Measurements from ENCODE around the gene GP1BB.

GP1BB gene

DNA sequence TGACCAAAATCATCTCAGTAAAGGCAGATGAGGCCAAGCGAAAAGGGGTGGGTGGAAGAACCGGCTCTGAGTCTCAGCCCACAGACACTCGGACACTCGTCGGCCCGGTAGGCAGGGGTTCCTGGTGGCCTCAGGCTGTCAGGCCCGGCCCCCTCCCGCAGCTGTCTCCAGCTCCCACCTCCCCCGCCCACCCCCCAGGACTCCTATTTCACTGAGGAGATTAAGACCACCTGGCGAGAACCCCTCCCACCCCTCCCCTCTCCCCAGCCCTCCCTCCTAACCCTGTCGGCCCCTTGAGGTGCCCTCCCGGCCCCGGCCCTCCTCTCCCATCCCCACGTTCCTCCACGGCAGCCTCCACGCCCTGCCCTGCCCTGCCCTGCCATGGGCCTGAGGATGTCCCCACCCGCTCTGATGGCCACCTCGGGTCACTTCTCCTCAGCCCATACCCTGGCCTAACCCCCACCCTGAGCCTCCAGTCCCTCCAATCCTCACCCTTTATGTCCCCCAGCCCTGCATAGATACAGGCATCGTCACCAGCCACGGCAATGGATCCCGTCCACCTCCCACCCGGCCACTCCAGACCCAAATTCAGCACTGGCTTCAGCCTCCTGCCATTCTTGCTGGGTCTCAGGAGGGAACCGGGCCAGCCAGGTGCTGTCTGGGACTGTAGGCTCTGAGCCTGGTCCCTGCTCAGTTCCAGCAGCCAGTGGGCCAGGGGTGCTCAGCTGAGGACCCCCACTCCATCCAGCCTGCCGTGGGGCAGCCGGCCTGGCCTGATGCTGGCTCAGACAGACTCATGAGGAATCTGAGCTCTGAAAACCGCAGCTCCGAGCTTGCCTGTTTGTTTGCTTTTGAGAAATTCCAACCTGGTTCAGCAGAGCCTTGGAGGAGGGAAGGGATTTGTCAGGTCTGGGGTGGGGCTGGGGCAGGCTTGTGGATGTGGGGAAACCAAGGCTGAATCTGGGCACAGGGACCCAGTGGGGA lies 27.5 kb downstream of the GP1BB start:
- Histone ChIP-seq H3K4me3 (no peak overlapping the region), H3K27ac (no peak overlapping the region), H3K9me3 (no peaks in the 10 kb centered on the region), H3K27me3 (peaks cover 0 to 63% of the 10 kb centered on the region in 2 donors), H3K36me3 (no peaks in the 10 kb centered on the region), H3K4me1 (peaks cover 0 to 10% (median 7%) of the 10 kb centered on the region in 4 donors)
- TF ChIP-seq, protein P1, sequence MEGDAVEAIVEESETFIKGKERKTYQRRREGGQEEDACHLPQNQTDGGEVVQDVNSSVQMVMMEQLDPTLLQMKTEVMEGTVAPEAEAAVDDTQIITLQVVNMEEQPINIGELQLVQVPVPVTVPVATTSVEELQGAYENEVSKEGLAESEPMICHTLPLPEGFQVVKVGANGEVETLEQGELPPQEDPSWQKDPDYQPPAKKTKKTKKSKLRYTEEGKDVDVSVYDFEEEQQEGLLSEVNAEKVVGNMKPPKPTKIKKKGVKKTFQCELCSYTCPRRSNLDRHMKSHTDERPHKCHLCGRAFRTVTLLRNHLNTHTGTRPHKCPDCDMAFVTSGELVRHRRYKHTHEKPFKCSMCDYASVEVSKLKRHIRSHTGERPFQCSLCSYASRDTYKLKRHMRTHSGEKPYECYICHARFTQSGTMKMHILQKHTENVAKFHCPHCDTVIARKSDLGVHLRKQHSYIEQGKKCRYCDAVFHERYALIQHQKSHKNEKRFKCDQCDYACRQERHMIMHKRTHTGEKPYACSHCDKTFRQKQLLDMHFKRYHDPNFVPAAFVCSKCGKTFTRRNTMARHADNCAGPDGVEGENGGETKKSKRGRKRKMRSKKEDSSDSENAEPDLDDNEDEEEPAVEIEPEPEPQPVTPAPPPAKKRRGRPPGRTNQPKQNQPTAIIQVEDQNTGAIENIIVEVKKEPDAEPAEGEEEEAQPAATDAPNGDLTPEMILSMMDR (IDR thresholded peaks at IDR 0.05): no peak
- no peak for DNase-seq
- intact Hi-C loops (cut with DNase I; ENCODE audit: low total_unique reads): no loop called here

DNA sequence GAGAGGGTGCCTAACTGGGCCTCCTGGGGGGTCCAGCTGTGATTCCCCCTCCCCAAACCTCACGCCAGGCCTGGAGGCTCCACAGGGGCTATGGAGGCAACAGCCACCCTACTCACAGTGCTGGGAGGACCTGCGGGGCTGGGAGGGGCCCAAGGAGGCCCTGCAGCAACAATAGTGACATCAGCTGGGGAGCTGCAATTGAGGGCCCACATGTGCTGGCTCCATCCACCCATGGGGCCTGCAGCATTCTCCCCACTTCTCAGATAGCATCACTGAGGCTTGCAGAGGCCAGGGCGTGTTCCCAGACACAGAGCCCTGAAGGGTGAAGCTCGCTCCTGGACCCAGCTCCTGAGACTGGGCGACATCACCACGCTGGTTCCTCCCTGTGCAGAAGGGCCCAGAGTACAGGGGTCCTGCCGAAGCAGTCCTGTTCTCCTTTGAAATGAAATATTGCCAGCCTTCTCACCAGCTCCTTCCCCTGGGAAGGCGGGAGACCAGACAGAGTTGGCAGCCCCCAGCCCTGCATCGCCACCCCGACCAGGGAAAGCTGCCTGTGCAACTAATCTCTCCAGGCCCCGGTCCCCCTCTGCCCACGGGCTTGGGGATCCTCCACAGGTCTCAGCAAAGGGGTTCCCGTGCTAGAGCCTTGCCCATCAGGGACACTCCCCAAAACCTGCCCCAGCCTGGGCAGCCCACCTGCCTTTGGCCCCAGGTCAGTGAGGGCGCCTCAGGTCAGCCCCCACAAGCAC lies 28.3 kb downstream of the GP1BB start:
- TF ChIP-seq, protein P1 (IDR thresholded peaks at IDR 0.05): no peak
- no peak for DNase-seq
- intact Hi-C loops (cut with DNase I; ENCODE audit: low total_unique reads): no loop called here
- Histone ChIP-seq H3K36me3 (no peaks in the 10 kb centered on the region), H3K4me3 (no peak overlapping the region), H3K27me3 (peaks cover 3 to 72% of the 10 kb centered on the region in 2 donors), H3K4me1 (peaks cover 0 to 19% (median 16%) of the 10 kb centered on the region in 4 donors), H3K9me3 (no peaks in the 10 kb centered on the region), H3K27ac (no peak overlapping the region)

DNA sequence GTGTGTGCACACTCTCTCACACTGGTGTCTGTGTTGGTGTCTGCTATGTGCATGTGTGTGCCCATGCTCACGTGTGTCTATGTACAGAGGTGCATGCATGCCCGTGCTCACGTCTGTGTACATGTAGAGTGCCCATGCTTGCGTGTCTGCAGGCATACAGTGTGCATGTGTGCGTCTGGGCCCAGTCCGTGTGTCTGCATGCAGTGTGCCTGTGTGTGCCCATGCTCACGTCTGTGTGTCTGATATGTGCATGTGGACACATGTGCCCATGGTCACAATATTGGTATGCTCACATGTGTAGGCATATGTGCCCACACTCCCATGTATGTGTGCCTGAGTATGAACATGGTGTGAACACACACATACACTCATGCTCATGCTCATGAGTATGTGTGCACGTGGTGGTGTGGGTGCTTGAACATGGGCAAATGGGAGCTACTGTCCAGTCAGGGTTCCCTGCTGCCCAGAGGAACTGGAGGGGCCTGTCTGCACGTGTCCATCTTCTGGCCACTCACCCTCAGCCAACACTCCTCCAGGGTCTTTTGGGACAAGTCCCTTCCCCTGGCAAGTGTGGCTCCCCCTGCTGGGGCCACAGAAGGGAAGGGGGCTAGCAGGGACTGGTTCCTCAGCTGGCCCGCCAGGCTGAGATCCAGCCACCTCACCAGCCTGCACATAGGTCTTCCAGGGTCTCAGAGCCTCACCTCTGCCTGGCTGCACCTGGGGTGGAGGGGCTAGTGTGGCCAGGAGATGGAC lies 29.9 kb downstream of the GP1BB start:
- no peak overlapping the region for H3K27ac ChIP-seq
- no peak overlapping the region for H3K4me3 ChIP-seq
- no peaks in the 10 kb centered on the region for H3K9me3 ChIP-seq
- H3K27me3 ChIP-seq: peaks cover 4 to 85% of the 10 kb centered on the region in 2 donors
- H3K36me3 ChIP-seq: no peaks in the 10 kb centered on the region
- TF ChIP-seq, protein P1 (IDR thresholded peaks at IDR 0.05): no peak
- DNase-seq: no peak
- intact Hi-C loops (cut with DNase I; ENCODE audit: low total_unique reads): no loop called here
- H3K4me1 ChIP-seq: peaks cover 0 to 26% (median 22%) of the 10 kb centered on the region in 4 donors

DNA sequence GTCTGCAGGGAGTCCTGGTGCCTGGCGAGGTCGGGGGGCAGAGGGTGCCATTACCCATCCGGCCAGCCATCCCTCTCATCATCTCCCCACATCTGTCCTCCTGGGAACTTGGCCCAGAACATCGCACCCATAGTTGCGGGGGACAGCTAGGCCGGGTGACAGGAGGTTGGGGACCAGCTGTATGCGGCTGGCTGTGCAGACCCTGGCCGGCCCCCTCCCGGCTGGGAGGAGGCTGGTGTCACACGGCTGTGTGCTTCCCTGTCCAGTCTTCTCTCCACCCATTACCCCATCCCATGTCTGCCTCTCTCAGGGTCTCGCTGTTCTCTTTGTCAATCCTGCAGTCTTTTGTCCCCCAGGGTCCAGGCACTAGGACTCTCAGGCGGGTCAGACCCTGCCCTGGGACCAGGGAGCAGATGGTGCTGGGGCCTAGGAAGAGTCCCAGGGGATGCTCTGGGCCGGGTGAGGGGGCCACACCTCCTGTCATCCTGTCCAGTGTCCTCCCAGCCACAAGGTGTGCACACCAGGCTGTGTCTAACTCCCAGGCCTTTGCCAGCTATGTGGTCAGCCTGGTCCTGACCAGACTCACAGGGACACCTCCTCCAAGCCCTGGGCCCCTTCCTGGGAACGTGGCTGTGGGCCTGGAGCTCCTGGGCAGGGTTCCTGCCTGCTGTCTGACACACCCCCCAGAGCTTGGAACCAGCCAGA lies 30.8 kb downstream of the GP1BB start:
- intact Hi-C loops (cut with DNase I; ENCODE audit: low total_unique reads): no loop called here
- TF ChIP-seq, protein P1 (IDR thresholded peaks at IDR 0.05): no peak
- Histone ChIP-seq H3K27ac (no peak overlapping the region), H3K36me3 (no peaks in the 10 kb centered on the region), H3K9me3 (no peaks in the 10 kb centered on the region), H3K27me3 (peaks cover 4 to 94% of the 10 kb centered on the region in 2 donors), H3K4me3 (no peak overlapping the region), H3K4me1 (peaks cover 0 to 33% (median 22%) of the 10 kb centered on the region in 4 donors)
- no peak for DNase-seq

DNA sequence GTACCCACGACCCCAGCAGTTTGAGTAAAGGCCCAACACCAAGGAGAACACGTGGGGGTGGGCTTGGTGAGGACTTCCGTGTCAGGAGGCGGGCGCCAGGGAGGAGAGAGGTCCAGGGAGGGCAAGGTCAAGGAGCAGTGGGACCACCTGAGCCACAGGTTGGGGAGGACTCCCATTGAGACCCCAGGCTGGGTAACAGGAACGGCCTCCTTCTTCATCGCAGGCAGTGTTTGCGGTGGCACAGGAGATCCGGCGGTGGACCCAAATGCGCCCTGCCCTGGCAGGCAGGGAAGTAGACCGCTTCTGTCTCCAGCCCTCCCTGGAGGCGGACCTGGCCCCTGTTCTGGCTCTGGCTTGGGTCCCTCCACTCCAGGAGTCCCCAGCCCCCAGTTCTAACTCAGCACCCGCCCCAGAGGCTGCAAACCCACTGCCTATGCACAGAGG lies 31.4 kb downstream of the GP1BB start:
- no peak for DNase-seq
- TF ChIP-seq, protein P1 (IDR thresholded peaks at IDR 0.05): no peak
- Histone ChIP-seq H3K27me3 (peaks cover 4 to 94% of the 10 kb centered on the region in 2 donors), H3K9me3 (no peaks in the 10 kb centered on the region), H3K4me3 (no peak overlapping the region), H3K27ac (no peak overlapping the region), H3K36me3 (no peaks in the 10 kb centered on the region), H3K4me1 (peaks cover 0 to 39% (median 28%) of the 10 kb centered on the region in 4 donors)
- intact Hi-C loops (cut with DNase I; ENCODE audit: low total_unique reads): no loop called here
